HCT116 (cell line): ENCODE data around the gene ADAMTS16. TPM values are rescaled to one million over a fixed set of nuclear protein-coding genes. Genes with fewer than 3 reads are reported as not detected.

Experiments
- ATAC-seq: fragments of 200-7000 bp; cut with Tn5 transposase; 2 replicates; pipeline ENCODE4 v1.9.1; 2020; ENCODE audit warnings: mild to moderate bottlenecking, moderate library complexity
- BruUV-seq: library from RNA; stranded (reverse); fragments of 400-500 nt; replicated peaks from 2 replicates; lab custom pipeline; 2021; lab: Mats Ljungman, UMichigan
- CTCF ChIA-PET: fragments of 300-600 bp; sonication (Branson Sonifier 250); formaldehyde crosslinking; loops from one replicate; lab custom pipeline; 2021; ENCODE audit warnings: antibody characterized with exemption; lab: Charles Lee
- POLR2A ChIA-PET: fragments of 300-600, 350-600 bp; sonication (Branson Sonifier 250); formaldehyde crosslinking; loops from one replicate; lab custom pipeline; 2021; ENCODE audit warnings: antibody characterized with exemption; lab: Charles Lee
- RAD21 ChIA-PET, 2 experiments: fragments of 300-600 bp; sonication (Branson Sonifier 250); formaldehyde crosslinking; loops; one replicate each; lab custom pipeline; 2023; ENCODE audit warnings: low total read pairs in 2 of 2; ENCODE audit not compliant: uncharacterized antibody in 2 of 2, unreplicated experiment in 2 of 2, low non-redundant PET in 1 of 2; lab: Charles Lee
- DNase-seq: peaks from one replicate; pipeline ENCODE4 v3.0.0-alpha.2; 2010; ENCODE audit warnings: low read depth, low spot score
- H2AFZ ChIP-seq: fragments of 200-600 bp; shearing (Covaris generic), sonication (generic); 2 replicates; pipeline ENCODE4 v1.6.1; 2017; ENCODE audit warnings: low read depth, mixed run types, mixed read lengths, antibody characterized with exemption, low read length; ENCODE audit not compliant: poor library complexity, severe bottlenecking
- H3K27ac ChIP-seq: 2 replicates; pipeline ENCODE4 v1.5.1; 2012; ENCODE audit warnings: low read depth, low read length
- H3K27me3 ChIP-seq: fragments of 200-600 bp; sonication (generic); 2 replicates; pipeline ENCODE4 v1.6.1; 2016; ENCODE audit warnings: mixed run types, low read length, mixed read lengths; ENCODE audit not compliant: insufficient read depth
- H3K36me3 ChIP-seq, 2 experiments: fragments of 200-500 bp in 1 of 2; fragments of 200-600 bp in 1 of 2; sonication (Bioruptor generic) in 1 of 2; sonication (generic) in 1 of 2; 2 replicates each; pipeline versions ENCODE4 v1.5.1 to v1.6.1; 2014 to 2016; ENCODE audit warnings: low read length in 2 of 2, inconsistent platforms in 1 of 2, mixed read lengths in 1 of 2, mixed run types in 1 of 2; ENCODE audit not compliant: insufficient read depth in 2 of 2, control insufficient read depth in 1 of 2
- H3K4me1 ChIP-seq, 2 experiments: fragments of 200-600 bp in 1 of 2; sonication (generic) in 1 of 2; 2 replicates each; pipeline versions ENCODE4 v1.5.1 to v1.6.1; 2012 to 2017; ENCODE audit warnings: low read length in 2 of 2, inconsistent platforms in 1 of 2, mild to moderate bottlenecking in 1 of 2, mixed read lengths in 1 of 2, mixed run types in 1 of 2, moderate library complexity in 1 of 2; ENCODE audit not compliant: insufficient read depth in 2 of 2, control insufficient read depth in 1 of 2
- H3K4me2 ChIP-seq: fragments of 200-600 bp; sonication (generic); 2 replicates; pipeline ENCODE4 v1.6.1; 2017; ENCODE audit warnings: mixed run types, low read length, mixed read lengths
- H3K4me3 ChIP-seq, 2 experiments: fragments of 200-600 bp in 1 of 2; sonication (generic) in 1 of 2; replicated peaks in 1 of 2; 2 replicates each; pipeline ENCODE4 v1.5.1; 2011 to 2016; ENCODE audit warnings: low read length in 2 of 2, control low read depth in 1 of 2, low read depth in 1 of 2, mild to moderate bottlenecking in 1 of 2, mixed read lengths in 1 of 2, mixed run types in 1 of 2
- H3K79me2 ChIP-seq: fragments of 200-600 bp; sonication (generic); 2 replicates; pipeline ENCODE4 v1.6.1; 2017; ENCODE audit warnings: mild to moderate bottlenecking, mixed run types, low read length, moderate library complexity, mixed read lengths; ENCODE audit not compliant: insufficient read depth
- H3K9ac ChIP-seq: fragments of 200-600 bp; sonication (generic); 2 replicates; pipeline ENCODE4 v1.6.1; 2016; ENCODE audit warnings: low read length, mixed read lengths
- H3K9me2 ChIP-seq: fragments of 200-600 bp; sonication (generic), shearing (Covaris generic); 2 replicates; pipeline ENCODE4 v1.6.1; 2017; ENCODE audit warnings: mixed run types, mild to moderate bottlenecking, moderate library complexity; ENCODE audit not compliant: insufficient read depth
- H3K9me3 ChIP-seq, 2 experiments: fragments of 200-500 bp in 1 of 2; fragments of 200-600 bp in 1 of 2; sonication (Bioruptor generic) in 1 of 2; sonication (generic) in 1 of 2; 2 replicates each; pipeline ENCODE4 v1.6.1; 2014 to 2017; ENCODE audit warnings: low read length in 2 of 2, mixed read lengths in 2 of 2, inconsistent platforms in 1 of 2, low read depth in 1 of 2, mild to moderate bottlenecking in 1 of 2, mixed run types in 1 of 2, moderate library complexity in 1 of 2; ENCODE audit not compliant: control insufficient read depth in 1 of 2, insufficient read depth in 1 of 2
- H4K20me1 ChIP-seq: fragments of 200-600 bp; sonication (generic), shearing (Covaris generic); 2 replicates; pipeline ENCODE4 v1.6.1; 2017; ENCODE audit warnings: mixed run types, mild to moderate bottlenecking, moderate library complexity; ENCODE audit not compliant: insufficient read depth
- CEBPB ChIP-seq: IDR thresholded peaks from 2 replicates; pipeline ENCODE4 v1.6.1; 2012; ENCODE audit warnings: low read depth
- EZH2 ChIP-seq: fragments of 200-600 bp; sonication (generic); IDR thresholded peaks from 2 replicates; pipeline ENCODE4 v1.6.1; 2017; ENCODE audit warnings: antibody characterized with exemption, mixed run types
- FOSL1 ChIP-seq: IDR thresholded peaks from 2 replicates; pipeline ENCODE4 v1.6.1; 2012; ENCODE audit warnings: low read depth
- POLR2A ChIP-seq: IDR thresholded peaks from 2 replicates; pipeline ENCODE4 v1.7.0; 2011; ENCODE audit warnings: borderline replicate concordance; ENCODE audit not compliant: insufficient read depth, insufficient read length; ENCODE audit errors: extremely low read depth
- POLR2AphosphoS5 ChIP-seq: IDR thresholded peaks from 2 replicates; pipeline ENCODE4 v1.6.1; 2011; ENCODE audit warnings: mild to moderate bottlenecking, low read depth, low read length, moderate library complexity
- SIN3A ChIP-seq: IDR thresholded peaks from 2 replicates; pipeline ENCODE4 v1.6.1; 2012; ENCODE audit warnings: low read depth
- SP1 ChIP-seq: IDR thresholded peaks from 2 replicates; pipeline ENCODE4 v1.6.1; 2012; ENCODE audit warnings: low read depth
- intact Hi-C: fragments of 100-400 bp; cut with micrococcal nuclease; formaldehyde crosslinking; loops from 2 replicates; pipeline ENCODE4 v1.10.0; 2022
- total RNA-seq: library from RNA; stranded (reverse); gene quantifications from one replicate; pipeline ENCODE4 v1.2.1, GENCODE V29; 2021; ENCODE audit not compliant: unreplicated experiment

Gene ADAMTS16
- total RNA-seq, 1 experiment from 2014 or later, result 2.4 TPM

DNA sequence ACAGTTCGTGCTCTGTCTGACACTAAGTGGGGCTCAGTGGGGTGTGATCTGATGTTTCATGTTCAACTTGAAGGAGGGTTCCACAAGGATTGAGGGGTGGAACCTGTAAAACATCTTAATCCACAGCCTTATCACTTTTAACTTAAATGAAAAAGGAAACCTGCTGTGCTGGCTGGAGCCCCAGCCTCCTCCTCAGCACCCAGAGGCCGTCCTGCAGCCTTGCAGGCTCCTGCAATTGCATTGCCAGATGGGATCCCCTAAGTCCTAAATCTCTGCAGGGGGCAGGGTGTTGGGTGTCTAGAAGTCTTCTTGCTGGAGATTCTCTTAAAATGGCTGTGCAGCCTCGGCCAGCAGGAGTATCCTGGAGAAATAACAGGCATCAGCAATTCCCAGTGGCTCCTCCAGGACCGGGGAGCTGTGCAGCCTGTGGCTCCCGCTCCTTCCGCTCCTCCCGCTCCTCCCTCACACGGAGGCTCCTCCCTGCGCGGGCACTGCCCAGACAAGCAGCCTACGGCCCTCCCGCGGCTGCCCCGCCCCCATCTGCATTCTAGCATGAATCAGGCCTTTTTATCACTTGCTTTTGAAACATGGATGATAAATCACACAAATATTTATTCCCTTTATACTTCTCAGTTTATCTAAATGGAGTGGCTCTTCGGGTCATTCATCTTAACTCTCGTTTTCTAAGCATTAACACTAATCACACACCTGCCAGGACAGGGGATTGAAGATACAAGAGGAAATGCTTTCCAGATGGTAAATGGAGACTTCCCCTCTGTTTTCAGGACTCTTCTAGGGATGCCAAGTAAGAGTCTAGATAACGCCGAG, 131.0 kb downstream of the ADAMTS16 start:
- ATAC-seq, result peak; percentile 100
- H3K9ac ChIP-seq, result peak overlapping the region; percentile 43; the same call in 1 of the 2 replicates
- peak overlapping the region; percentile 67 for H3K27ac ChIP-seq
- no peaks in the 10 kb centered on the region for H3K9me3 ChIP-seq
- peak overlapping the region; percentile 35 to 49 for H3K4me3 ChIP-seq
- H4K20me1 ChIP-seq, result no peaks in the 10 kb centered on the region
- peak overlapping the region; percentile 78 for H3K4me2 ChIP-seq
- TF ChIP-seq FOSL1 (peak; percentile 25; the same call in 1 of the 2 replicates), POLR2AphosphoS5 (peak; percentile 34; the same call in 1 of the 2 replicates), SP1 (peak; percentile 39; the same call in 1 of the 2 replicates), SIN3A (0 out of 2 replicates have a peak, but pooled peaks have one; percentile 5), CEBPB (no peak)
- H3K4me1 ChIP-seq, result peaks cover 13 to 17% of the 10 kb centered on the region in 2 experiments
- CTCF ChIA-PET, result no interaction called here
- DNase-seq, result peak; percentile 57
- POLR2A ChIA-PET, result no interaction called here
- H3K36me3 ChIP-seq, result no peaks in the 10 kb centered on the region
- H3K79me2 ChIP-seq, result no peaks in the 10 kb centered on the region
- RAD21 ChIA-PET, result no interaction called here
- BruUV-seq, result no TSS peak
- intact Hi-C loops, result loop anchor here (2.0 to 5.0 kb wide), 2 partner anchors 70 to 124 kb away; no protein-coding TSS in a partner anchor
- H3K27me3 ChIP-seq, result no peaks in the 10 kb centered on the region
- no peaks in the 10 kb centered on the region for H3K9me2 ChIP-seq
- H2AFZ ChIP-seq, result peak overlapping the region; percentile 58

DNA sequence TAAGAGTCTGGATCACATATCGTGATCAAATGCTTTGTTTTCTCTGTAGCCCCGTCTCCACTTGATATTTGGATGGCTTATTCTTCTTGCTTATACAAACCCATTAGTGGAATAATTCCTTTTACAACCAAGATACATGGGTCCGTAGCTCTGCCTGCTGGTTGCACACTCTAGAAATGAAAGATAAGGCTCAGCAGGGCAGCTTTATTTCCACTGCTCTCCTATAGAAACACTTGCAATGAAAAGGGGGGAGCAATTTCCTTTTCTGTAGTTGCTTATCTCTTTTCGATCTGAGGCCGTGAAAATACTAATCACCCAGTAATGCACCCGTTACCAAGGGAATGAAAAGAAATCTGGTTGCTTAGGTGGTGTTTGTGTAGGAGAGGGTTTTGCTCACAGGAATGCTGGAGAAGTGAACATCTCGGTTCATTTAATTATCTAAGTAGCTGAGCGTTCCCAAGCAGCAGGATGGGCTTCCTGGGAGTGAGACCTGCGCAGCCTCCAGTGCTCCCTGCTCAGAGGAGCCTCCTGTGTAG, 131.7 kb downstream of the ADAMTS16 start:
- no peaks in the 10 kb centered on the region for H4K20me1 ChIP-seq
- H2AFZ ChIP-seq, result no peak overlapping the region
- ATAC-seq, result no peak; the same call in 1 of the 2 replicates
- H3K36me3 ChIP-seq, result no peaks in the 10 kb centered on the region
- BruUV-seq, result no TSS peak
- H3K9me2 ChIP-seq, result no peaks in the 10 kb centered on the region
- TF ChIP-seq FOSL1, result peak; percentile 8; the same call in 1 of the 2 replicates
- TF ChIP-seq EZH2, result no peak
- TF ChIP-seq POLR2A, result no peak
- TF ChIP-seq, all 23 proteins: peak for 1
- Histone ChIP-seq H3K4me1 (peaks cover 13 to 17% of the 10 kb centered on the region in 2 experiments), H3K9me3 (no peaks in the 10 kb centered on the region), H3K4me3 (no peak overlapping the region), H3K9ac (0 out of 2 replicates have a peak overlapping the region, but pooled peaks have one; percentile 0), H3K27ac (peak overlapping the region; percentile 67; the same call in 1 of the 2 replicates), H3K79me2 (no peaks in the 10 kb centered on the region), H3K4me2 (peak overlapping the region; percentile 78), H3K27me3 (no peaks in the 10 kb centered on the region)
- ChIA-PET RAD21 (no interaction called here), POLR2A (no interaction called here), CTCF (no interaction called here)
- no peak for DNase-seq
- intact Hi-C loops, result loop anchor here (2.0 to 5.0 kb wide), 2 partner anchors 69 to 125 kb away; no protein-coding TSS in a partner anchor
